Measurements from ENCODE around the gene PLCD3. TPM values are rescaled to one million over a fixed set of nuclear protein-coding genes. Genes with fewer than 3 reads are reported as not detected.

Gene PLCD3, protein sequence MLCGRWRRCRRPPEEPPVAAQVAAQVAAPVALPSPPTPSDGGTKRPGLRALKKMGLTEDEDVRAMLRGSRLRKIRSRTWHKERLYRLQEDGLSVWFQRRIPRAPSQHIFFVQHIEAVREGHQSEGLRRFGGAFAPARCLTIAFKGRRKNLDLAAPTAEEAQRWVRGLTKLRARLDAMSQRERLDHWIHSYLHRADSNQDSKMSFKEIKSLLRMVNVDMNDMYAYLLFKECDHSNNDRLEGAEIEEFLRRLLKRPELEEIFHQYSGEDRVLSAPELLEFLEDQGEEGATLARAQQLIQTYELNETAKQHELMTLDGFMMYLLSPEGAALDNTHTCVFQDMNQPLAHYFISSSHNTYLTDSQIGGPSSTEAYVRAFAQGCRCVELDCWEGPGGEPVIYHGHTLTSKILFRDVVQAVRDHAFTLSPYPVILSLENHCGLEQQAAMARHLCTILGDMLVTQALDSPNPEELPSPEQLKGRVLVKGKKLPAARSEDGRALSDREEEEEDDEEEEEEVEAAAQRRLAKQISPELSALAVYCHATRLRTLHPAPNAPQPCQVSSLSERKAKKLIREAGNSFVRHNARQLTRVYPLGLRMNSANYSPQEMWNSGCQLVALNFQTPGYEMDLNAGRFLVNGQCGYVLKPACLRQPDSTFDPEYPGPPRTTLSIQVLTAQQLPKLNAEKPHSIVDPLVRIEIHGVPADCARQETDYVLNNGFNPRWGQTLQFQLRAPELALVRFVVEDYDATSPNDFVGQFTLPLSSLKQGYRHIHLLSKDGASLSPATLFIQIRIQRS
- total RNA-seq: 1 to 10 TPM; 3.1 to 9.9 (median 4.8) TPM
- 1.2 TPM for total RNA-seq (2013)
- 0.64 to 5.3 (median 1.9) reads per million in 29 experiments for total RNA-seq

DNA sequence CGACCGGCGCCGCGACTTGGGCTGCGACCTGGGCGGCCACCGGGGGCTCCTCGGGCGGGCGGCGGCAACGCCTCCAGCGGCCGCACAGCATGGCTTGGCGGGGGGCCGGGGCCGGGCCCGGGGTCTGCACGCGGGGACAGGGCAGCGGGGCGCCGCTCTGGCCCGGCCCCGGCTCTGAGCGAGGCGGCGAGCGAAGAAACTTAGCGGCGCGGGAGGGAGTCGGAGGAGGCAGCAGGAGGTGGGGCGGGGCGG, at the start of gene PLCD3:
TSS of gene PLCD3 (minus strand) at position 196 of the 252 bp plus-strand sequence. CDS start at position 91, 105 bp downstream.
- H3K4me3 ChIP-seq (ENCODE audit: control insufficient read depth in 1 of 2, extremely low read depth in 1 of 2, low read length in 1 of 2): peak within 1 kb of the TSS; percentile 83 to 100
- no peaks in the 10 kb centered on the region for H3K36me3 ChIP-seq (ENCODE audit: control insufficient read depth in 2 of 2, extremely low read depth in 1 of 2, insufficient read depth in 1 of 2, low read length in 1 of 2)
- peak within 1 kb of the TSS; percentile 59 to 89 for H3K27ac Mint-ChIP-seq
- peak within 1 kb of the TSS; percentile 87 to 91 (median 89) for H3K4me3 Mint-ChIP-seq
- H3K27me3 Mint-ChIP-seq: no peaks in the 10 kb centered on the region
- peaks cover 0 to 16% of the 10 kb centered on the region in 2 experiments for H3K27me3 ChIP-seq (replicated peaks in 1 of 2; ENCODE audit: control insufficient read depth in 2 of 2, extremely low read depth in 1 of 2, insufficient read depth in 2 of 2, low read length in 1 of 2)
- ATAC-seq (replicated peaks in 1 of 4): peak; percentile 49 to 56 (median 54)
- no peaks in the 10 kb centered on the region for H3K9me3 ChIP-seq
- H3K36me3 Mint-ChIP-seq: no peaks in the 10 kb centered on the region
- H3K4me1 Mint-ChIP-seq: peaks cover 17 to 23% (median 21%) of the 10 kb centered on the region in 3 donors
- WGBS (ENCODE audit: insufficient coverage): 0% methylated on average over 15 of the region's 36 CpGs
- POLR2A ChIA-PET: no interaction called here
- DNase-seq: peak in 1 of 35 experiments; percentile 48
- H3K9me3 Mint-ChIP-seq: no peaks in the 10 kb centered on the region
- CTCF ChIA-PET: no interaction called here
- H3K27ac ChIP-seq (ENCODE audit: low read length): peak within 1 kb of the TSS; percentile 96
- H3K4me1 ChIP-seq (ENCODE audit: control insufficient read depth in 1 of 2, extremely low read depth in 1 of 2, insufficient read depth in 2 of 2, low read length in 2 of 2): peaks cover 0 to 33% of the 10 kb centered on the region in 2 experiments

DNA sequence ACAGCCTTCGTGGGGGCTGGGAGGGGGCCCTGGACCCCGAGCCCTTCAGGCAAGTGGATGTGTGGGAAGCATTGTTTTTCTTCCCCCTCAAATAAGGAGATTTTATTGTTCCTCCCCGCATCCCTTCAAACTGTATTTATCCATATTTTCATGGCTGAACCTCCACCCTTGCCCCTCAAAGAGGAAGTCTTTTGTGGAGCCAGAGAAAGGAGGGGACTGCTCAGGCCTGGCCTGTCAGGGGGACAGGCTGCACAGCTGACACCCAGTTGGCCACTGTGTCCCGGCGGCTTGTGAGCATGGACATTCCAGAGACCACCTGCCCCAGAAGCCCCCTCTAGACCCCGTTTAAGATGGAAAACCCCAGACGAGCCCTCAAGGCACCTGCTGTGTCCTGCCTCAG, 45.2 kb upstream of the PLCD3 start:
- no peaks in the 10 kb centered on the region for H3K9me3 ChIP-seq
- H3K4me1 ChIP-seq (ENCODE audit: control insufficient read depth in 1 of 2, extremely low read depth in 1 of 2, insufficient read depth in 2 of 2, low read length in 2 of 2): peaks cover 3 to 10% of the 10 kb centered on the region in 2 experiments
- H3K27ac ChIP-seq (ENCODE audit: low read length): no peak overlapping the region
- no peak for ATAC-seq (replicated peaks in 1 of 4)
- H3K4me3 Mint-ChIP-seq: no peak overlapping the region
- no peaks in the 10 kb centered on the region for H3K27me3 Mint-ChIP-seq
- CTCF ChIA-PET: no interaction called here
- WGBS (ENCODE audit: insufficient coverage): 90% methylated on average over 2 of the region's 7 CpGs
- no peak overlapping the region for H3K27ac Mint-ChIP-seq
- H3K36me3 ChIP-seq (ENCODE audit: control insufficient read depth in 2 of 2, extremely low read depth in 1 of 2, insufficient read depth in 1 of 2, low read length in 1 of 2): no peaks in the 10 kb centered on the region
- no peaks in the 10 kb centered on the region for H3K27me3 ChIP-seq (replicated peaks in 1 of 2; ENCODE audit: control insufficient read depth in 2 of 2, extremely low read depth in 1 of 2, insufficient read depth in 2 of 2, low read length in 1 of 2)
- peaks cover 5 to 11% (median 6%) of the 10 kb centered on the region in 3 donors for H3K4me1 Mint-ChIP-seq
- no peaks in the 10 kb centered on the region for H3K36me3 Mint-ChIP-seq
- H3K4me3 ChIP-seq (ENCODE audit: control insufficient read depth in 1 of 2, extremely low read depth in 1 of 2, low read length in 1 of 2): no peak overlapping the region
- POLR2A ChIA-PET: no interaction called here
- no peak for DNase-seq
- no peaks in the 10 kb centered on the region for H3K9me3 Mint-ChIP-seq

DNA sequence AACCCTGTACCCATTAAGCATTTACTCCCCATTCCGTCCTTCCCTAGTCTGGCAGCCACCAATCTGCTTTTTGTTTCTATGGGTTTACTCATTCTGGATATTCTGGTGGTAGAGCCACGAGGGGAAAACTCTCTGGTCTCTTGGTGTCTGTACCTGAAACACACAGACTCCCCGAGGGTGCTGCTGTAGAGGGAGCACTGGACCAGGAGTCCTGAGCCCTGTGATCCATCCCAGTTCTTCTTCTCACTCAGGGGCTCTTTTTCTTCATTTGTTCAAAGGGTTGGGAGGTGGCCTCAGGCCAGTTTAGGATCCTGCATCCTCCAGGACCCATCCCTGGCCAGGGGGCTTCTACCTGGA, 43.4 kb upstream of the PLCD3 start:
- peak overlapping the region in 1 of 2 donors; percentile 13 for H3K27ac Mint-ChIP-seq
- POLR2A ChIA-PET: interaction anchor here in 1 of 2 donors (0.9 kb wide), 1 partner anchor 19 kb away, joined by 3 read pairs; no protein-coding TSS in a partner anchor
- H3K9me3 Mint-ChIP-seq: no peaks in the 10 kb centered on the region
- CTCF ChIA-PET: interaction anchor here (0.6 to 0.8 kb wide), 2 partner anchors 15 to 40 kb away, joined by 3 read pairs; partner anchors contain the start of gene ACBD4 (in 1 of the 2)
- H3K36me3 ChIP-seq (ENCODE audit: control insufficient read depth in 2 of 2, extremely low read depth in 1 of 2, insufficient read depth in 1 of 2, low read length in 1 of 2): no peaks in the 10 kb centered on the region
- no peak overlapping the region for H3K27ac ChIP-seq (ENCODE audit: low read length)
- H3K4me1 ChIP-seq (ENCODE audit: control insufficient read depth in 1 of 2, extremely low read depth in 1 of 2, insufficient read depth in 2 of 2, low read length in 2 of 2): peaks cover 12 to 25% of the 10 kb centered on the region in 2 experiments
- H3K4me1 Mint-ChIP-seq: peaks cover 19 to 23% (median 21%) of the 10 kb centered on the region in 3 donors
- ATAC-seq (replicated peaks in 1 of 4): no peak
- no peaks in the 10 kb centered on the region for H3K27me3 ChIP-seq (replicated peaks in 1 of 2; ENCODE audit: control insufficient read depth in 2 of 2, extremely low read depth in 1 of 2, insufficient read depth in 2 of 2, low read length in 1 of 2)
- no peaks in the 10 kb centered on the region for H3K9me3 ChIP-seq
- no peak for DNase-seq
- H3K36me3 Mint-ChIP-seq: no peaks in the 10 kb centered on the region
- H3K4me3 Mint-ChIP-seq: no peak overlapping the region
- H3K4me3 ChIP-seq (ENCODE audit: control insufficient read depth in 1 of 2, extremely low read depth in 1 of 2, low read length in 1 of 2): no peak overlapping the region
- WGBS (ENCODE audit: insufficient coverage): no CpG with 5 or more reads among the region's 3 CpGs
- no peaks in the 10 kb centered on the region for H3K27me3 Mint-ChIP-seq

DNA sequence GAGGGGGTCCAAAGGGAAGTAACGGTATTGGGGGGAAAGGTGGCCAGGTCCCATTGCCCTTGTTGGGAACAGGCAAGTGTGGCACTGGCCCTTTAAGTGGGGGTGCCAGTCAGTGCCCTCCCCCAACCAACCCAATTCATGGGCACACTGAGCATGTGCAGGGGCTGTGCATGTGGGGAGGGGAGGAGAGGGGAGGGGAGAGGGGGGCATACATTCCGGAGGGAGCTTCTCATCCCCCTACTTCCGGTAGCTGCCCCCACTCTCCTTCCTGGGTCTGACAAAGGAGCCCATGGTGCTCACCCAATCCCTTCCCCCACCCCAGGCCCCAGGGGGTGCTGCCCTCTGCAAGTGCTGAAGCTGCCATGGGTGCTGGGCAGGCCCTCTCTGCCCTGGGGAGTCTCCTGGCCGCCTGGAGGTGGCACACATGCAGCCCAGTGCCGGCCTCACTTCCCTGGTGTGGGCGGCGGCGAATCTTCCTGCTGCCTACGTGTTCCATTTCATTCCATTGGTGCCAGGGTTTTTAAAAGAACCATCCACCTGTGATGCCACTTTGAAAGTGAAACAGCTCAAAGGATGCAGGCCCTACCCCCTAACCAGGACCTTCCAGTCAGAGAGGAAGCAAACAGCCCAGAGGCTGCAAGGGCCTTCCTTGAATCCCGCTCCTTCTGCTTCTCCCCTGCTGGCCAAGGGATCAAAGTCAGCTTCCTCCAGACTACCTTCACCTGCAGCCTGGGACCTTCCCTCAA, 40.4 kb upstream of the PLCD3 start:
- ATAC-seq (replicated peaks in 1 of 4) (peak; percentile 80 to 88 (median 82)), DNase-seq (peak in 29 of 35 experiments; percentile 14 to 60 (median 33))
- H3K36me3 Mint-ChIP-seq: no peaks in the 10 kb centered on the region
- Histone ChIP-seq H3K4me3 (ENCODE audit: control insufficient read depth in 1 of 2, extremely low read depth in 1 of 2, low read length in 1 of 2) (peak overlapping the region; percentile 39 to 42), H3K4me1 (ENCODE audit: control insufficient read depth in 1 of 2, extremely low read depth in 1 of 2, insufficient read depth in 2 of 2, low read length in 2 of 2) (peaks cover 12 to 25% of the 10 kb centered on the region in 2 experiments), H3K27ac (ENCODE audit: low read length) (peak overlapping the region; percentile 62), H3K9me3 (no peaks in the 10 kb centered on the region), H3K27me3 (replicated peaks in 1 of 2; ENCODE audit: control insufficient read depth in 2 of 2, extremely low read depth in 1 of 2, insufficient read depth in 2 of 2, low read length in 1 of 2) (no peaks in the 10 kb centered on the region), H3K36me3 (ENCODE audit: control insufficient read depth in 2 of 2, extremely low read depth in 1 of 2, insufficient read depth in 1 of 2, low read length in 1 of 2) (no peaks in the 10 kb centered on the region)
- no peaks in the 10 kb centered on the region for H3K9me3 Mint-ChIP-seq
- H3K4me1 Mint-ChIP-seq: peaks cover 19 to 24% (median 23%) of the 10 kb centered on the region in 3 donors
- ChIA-PET CTCF (interaction anchor here (0.6 to 2.6 kb wide), 7 partner anchors 11 to 37 kb away, joined by 3 to 20 read pairs (median 5); partner anchors contain the start of genes ACBD4 (in 2 of the 2), HEXIM1 (in 1 of the 2) and HEXIM2 (in 1 of the 2)), POLR2A (interaction anchor here (0.6 to 0.7 kb wide), 3 partner anchors 17 to 168 kb away, joined by 3 to 9 read pairs (median 3); no protein-coding TSS in a partner anchor)
- H3K27ac Mint-ChIP-seq: peak overlapping the region; percentile 93 to 98
- no peaks in the 10 kb centered on the region for H3K27me3 Mint-ChIP-seq
- WGBS (ENCODE audit: insufficient coverage): 24% methylated on average over 7 of the region's 10 CpGs
- peak overlapping the region; percentile 69 to 82 (median 74) for H3K4me3 Mint-ChIP-seq

DNA sequence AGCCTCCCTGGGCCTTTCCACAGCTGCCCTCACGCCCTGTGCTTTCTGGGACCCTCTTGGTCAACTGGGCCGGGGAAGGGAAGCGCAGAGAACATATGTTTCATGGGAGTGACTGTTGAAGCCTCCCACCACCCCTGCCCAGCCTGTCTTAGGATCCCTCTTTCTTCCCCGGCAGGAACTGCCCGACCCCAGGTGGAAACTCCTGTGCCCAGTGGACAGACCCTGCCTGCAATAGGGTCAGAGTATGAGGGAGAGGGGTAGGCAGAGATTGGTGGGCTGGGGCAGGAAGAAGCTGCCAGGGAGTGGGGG, 39.9 kb upstream of the PLCD3 start:
- Histone ChIP-seq H3K27ac (ENCODE audit: low read length) (peak overlapping the region; percentile 62), H3K4me3 (ENCODE audit: control insufficient read depth in 1 of 2, extremely low read depth in 1 of 2, low read length in 1 of 2) (peak overlapping the region; percentile 35 to 42), H3K27me3 (replicated peaks in 1 of 2; ENCODE audit: control insufficient read depth in 2 of 2, extremely low read depth in 1 of 2, insufficient read depth in 2 of 2, low read length in 1 of 2) (no peaks in the 10 kb centered on the region), H3K36me3 (ENCODE audit: control insufficient read depth in 2 of 2, extremely low read depth in 1 of 2, insufficient read depth in 1 of 2, low read length in 1 of 2) (no peaks in the 10 kb centered on the region), H3K4me1 (ENCODE audit: control insufficient read depth in 1 of 2, extremely low read depth in 1 of 2, insufficient read depth in 2 of 2, low read length in 2 of 2) (peaks cover 12 to 25% of the 10 kb centered on the region in 2 experiments), H3K9me3 (no peaks in the 10 kb centered on the region)
- ChIA-PET CTCF (interaction anchor here in 1 of 2 donors (0.6 to 2.6 kb wide), 5 partner anchors 19 to 37 kb away, joined by 3 to 20 read pairs (median 6); partner anchors contain the start of genes ACBD4 and HEXIM1), POLR2A (no interaction called here)
- peak overlapping the region; percentile 49 to 98 for H3K27ac Mint-ChIP-seq
- no peaks in the 10 kb centered on the region for H3K9me3 Mint-ChIP-seq
- no CpG with 5 or more reads among the region's 5 CpGs for WGBS (ENCODE audit: insufficient coverage)
- H3K27me3 Mint-ChIP-seq: no peaks in the 10 kb centered on the region
- DNase-seq: no peak
- H3K4me1 Mint-ChIP-seq: peaks cover 19 to 24% (median 23%) of the 10 kb centered on the region in 3 donors
- ATAC-seq (replicated peaks in 1 of 4): no peak
- H3K4me3 Mint-ChIP-seq: peak overlapping the region; percentile 13 to 82 (median 13)
- H3K36me3 Mint-ChIP-seq: no peaks in the 10 kb centered on the region

Measured in T-cell (primary cell).